Activated naive CD4-positive, alpha-beta T cell treated with anti-CD3 and anti-CD28 coated beads, Interleukin-2, amount 50 U/mL, for 72 hours (primary cell): ENCODE data around the gene ZFYVE27. TPM values are rescaled to one million over a fixed set of nuclear protein-coding genes. Genes with fewer than 3 reads are reported as not detected.

Experiments
- ATAC-seq, 2 donors: fragments of 150-1000 bp; cut with Tn5 transposase; 2 replicates each; pipeline ENCODE4 v1.10.0; 2021; ENCODE audit warnings: mild to moderate bottlenecking in 2 of 2, moderate library complexity in 2 of 2
- DNase-seq, 2 donors: peaks; one replicate each; pipeline ENCODE4 v3.0.0; 2021 to 2022; ENCODE audit warnings: low spot score in 2 of 2
- H3K27ac Mint-ChIP-seq, 2 donors: one replicate each; pipeline ENCODE4 v1.8.0; 2022; ENCODE audit warnings: mild to moderate bottlenecking in 2 of 2, mixed read lengths in 2 of 2
- H3K36me3 Mint-ChIP-seq, 2 donors: one replicate each; pipeline ENCODE4 v1.8.0; 2022; ENCODE audit warnings: mixed read lengths in 2 of 2
- H3K9me3 Mint-ChIP-seq, 2 donors: one replicate each; pipeline ENCODE4 v1.8.0; 2022; ENCODE audit warnings: mixed read lengths in 2 of 2
- total RNA-seq, 2 donors: library from RNA; stranded (reverse); gene quantifications; one replicate each; pipeline ENCODE4 v1.2.3, GENCODE V29; 2022

Gene ZFYVE27
- total RNA-seq, 2 donors from 2014 or later = 28.0 to 29.3 TPM

DNA sequence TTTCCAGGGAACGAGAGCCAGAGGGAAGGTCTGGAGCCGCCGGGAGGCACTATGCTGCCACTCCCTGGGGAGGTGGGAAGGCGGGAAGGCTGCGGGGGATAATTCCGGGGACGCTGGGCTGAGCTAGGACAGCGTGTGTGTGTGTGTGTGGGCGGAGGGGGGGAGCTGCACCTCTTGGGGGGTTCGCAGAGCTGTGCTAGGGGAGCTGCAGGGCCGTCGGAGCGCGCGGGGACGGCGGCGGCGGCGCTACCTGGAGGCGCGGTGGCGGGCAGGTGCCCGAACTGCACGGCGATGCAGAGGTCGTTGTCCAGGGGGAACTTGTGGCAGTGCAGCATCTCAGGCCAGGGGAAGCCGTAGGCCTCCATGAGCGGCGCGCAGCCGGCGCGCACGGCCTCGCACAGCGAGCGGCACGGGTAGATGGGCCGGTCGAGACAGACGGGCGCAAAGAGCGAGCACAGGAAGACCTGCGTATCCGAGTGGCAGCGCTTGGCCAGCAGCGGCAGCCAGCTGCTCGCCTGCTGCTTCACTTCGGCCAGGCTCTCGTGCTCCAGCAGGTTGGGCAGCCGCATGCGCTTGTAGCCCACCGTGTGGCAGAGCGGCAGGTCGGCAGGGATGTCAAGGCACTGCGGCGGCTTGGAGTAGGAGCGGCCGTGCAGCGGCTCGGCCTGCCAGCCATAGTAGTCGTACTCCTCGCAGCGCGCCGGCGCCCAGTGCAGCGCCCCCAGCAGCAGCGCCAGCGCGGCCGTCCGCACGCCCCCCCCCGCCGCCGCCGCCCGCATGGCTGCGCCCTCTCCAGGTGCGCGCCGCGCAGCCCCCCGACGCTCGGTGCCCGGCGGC lies 34.3 kb downstream of the ZFYVE27 start:
- peak in 1 of 2 donors; percentile 26 for DNase-seq

DNA sequence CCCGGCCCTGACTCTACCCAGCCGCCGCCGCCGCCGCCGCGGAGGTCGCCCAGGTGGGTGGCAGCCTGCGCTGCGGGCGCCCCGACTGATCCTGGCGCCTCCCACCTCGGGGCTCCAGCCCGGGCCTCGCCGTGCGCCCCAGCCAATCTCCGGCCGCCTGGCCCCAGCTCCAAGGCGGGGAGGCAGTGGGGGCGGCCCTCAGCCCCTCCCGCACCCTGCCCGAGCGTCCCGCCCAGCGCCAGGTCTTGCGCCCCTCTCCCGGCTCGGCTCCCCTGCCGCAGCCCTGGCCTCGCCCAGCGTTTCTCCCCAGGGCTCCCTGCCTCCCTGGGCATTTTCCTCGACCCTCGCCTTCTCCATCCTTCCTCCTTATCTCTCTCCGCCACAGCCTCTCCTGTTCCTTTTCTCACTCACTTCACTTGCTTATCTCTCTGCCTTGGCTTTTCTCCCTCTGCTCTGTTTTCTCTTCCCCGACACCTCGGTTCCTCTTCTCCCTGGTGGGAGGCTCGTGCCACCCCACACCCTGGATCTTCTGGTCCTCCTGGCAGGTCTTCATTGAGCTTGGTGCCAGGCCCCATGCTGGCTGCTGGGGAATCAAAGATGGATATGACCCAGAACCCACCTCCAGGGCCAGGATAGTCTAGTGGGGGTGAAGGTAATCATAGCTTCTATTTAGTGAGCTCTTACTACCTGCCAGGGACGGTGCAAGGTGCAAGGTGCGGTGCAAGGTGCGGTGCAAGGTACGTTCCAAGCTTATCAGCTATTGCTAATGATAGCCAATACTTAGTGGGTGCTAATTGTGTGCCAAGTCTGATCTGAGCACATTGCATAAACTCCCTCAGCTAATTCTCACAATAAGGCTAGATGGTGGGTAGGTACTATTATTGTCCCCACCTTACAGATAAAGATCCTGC lies 35.2 kb downstream of the ZFYVE27 start, which contains the start of gene SFRP5:
Gene SFRP5, minus strand, starts transcription at position 87 of the 911 bp plus-strand sequence. CDS start 166 bp downstream, outside the sequence.
- DNase-seq (no peak), ATAC-seq (peak in 1 of 2 donors; percentile 30)
- H3K9me3 Mint-ChIP-seq = no peaks in the 10 kb centered on the region
- H3K27ac Mint-ChIP-seq = no peak within 1 kb of the TSS
- peaks cover 0 to 6% of the 10 kb centered on the region in 2 donors for H3K36me3 Mint-ChIP-seq

More for the DNA sequence above, 34.3 kb downstream of the ZFYVE27 start:
- Mint-ChIP-seq H3K27ac (no peak overlapping the region), H3K36me3 (peaks cover 0 to 6% of the 10 kb centered on the region in 2 donors), H3K9me3 (no peaks in the 10 kb centered on the region)
- ATAC-seq = peak in 1 of 2 donors; percentile 63

DNA sequence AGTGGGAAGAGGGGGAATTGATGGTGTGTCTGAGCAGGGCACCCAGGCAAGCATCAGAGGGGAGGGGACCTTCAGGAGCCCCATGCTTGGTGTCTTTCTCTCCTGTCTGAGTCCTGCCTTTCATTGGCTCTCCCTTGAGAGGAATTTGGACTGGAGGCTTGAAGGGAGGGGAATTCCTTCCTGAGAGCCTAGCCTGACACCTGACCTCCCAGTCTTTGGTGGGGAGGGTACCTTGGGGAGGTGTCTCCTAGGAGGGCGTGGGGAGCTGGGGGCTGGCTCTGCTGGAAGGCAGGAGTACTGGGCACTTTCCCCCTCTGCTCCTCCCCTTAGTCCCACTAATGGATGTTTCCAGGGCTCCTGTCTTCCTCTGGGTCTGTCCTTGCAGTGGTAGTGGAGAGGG lies 36.2 kb downstream of the ZFYVE27 start:
- no peak overlapping the region for H3K27ac Mint-ChIP-seq
- DNase-seq = no peak
- H3K36me3 Mint-ChIP-seq = peaks cover 0 to 6% of the 10 kb centered on the region in 2 donors
- ATAC-seq = no peak
- H3K9me3 Mint-ChIP-seq = no peaks in the 10 kb centered on the region

DNA sequence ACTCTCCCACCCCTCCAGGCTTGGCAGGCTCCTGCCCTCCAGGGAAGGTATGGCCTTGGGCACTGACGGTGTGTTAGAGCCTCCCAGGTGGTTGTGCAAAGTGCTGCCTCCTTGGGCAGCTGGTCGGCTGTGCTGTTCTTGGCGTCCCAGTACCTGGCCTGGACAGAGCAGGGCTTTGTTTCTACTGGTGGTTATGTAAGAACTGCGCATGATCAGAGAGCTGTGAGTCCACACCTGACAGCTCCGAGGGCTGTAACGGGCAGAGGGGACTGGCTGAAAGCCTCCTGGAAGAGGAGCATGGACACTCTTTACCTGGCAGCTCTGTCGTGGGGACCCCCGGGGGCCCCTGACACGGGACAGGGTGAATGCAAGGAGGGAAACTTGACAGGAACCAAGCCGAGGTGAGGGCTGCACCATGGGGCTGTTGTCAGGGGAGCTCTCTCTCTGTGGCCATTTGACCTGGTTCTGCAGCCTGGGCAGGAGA lies 37.9 kb downstream of the ZFYVE27 start:
- no peaks in the 10 kb centered on the region for H3K9me3 Mint-ChIP-seq
- no peak overlapping the region for H3K27ac Mint-ChIP-seq
- DNase-seq (no peak), ATAC-seq (no peak)
- peaks cover 0 to 6% of the 10 kb centered on the region in 2 donors for H3K36me3 Mint-ChIP-seq

DNA sequence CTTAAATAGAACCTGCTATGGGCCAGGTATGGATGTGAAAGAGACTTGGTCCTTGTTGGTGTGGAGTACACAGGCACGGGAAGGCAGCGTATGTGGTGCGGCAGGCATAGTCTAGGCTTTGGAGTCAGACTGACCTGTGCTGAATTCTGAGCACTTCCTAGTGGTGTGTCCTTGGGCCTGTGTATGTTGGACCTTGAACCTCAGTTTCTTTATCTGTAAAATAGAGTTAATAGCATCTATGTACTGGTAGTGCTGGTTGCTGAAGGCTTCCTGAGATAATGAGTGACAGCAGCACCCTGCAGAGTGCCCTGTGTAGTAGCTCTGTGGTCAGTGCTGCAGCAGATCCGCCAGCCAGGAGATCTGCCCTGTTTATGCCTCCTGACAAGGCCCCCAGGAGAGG lies 40.2 kb downstream of the ZFYVE27 start:
- no peak overlapping the region for H3K27ac Mint-ChIP-seq
- H3K36me3 Mint-ChIP-seq = peaks cover 0 to 4% of the 10 kb centered on the region in 2 donors
- H3K9me3 Mint-ChIP-seq = no peaks in the 10 kb centered on the region
- DNase-seq = no peak
- ATAC-seq = no peak

DNA sequence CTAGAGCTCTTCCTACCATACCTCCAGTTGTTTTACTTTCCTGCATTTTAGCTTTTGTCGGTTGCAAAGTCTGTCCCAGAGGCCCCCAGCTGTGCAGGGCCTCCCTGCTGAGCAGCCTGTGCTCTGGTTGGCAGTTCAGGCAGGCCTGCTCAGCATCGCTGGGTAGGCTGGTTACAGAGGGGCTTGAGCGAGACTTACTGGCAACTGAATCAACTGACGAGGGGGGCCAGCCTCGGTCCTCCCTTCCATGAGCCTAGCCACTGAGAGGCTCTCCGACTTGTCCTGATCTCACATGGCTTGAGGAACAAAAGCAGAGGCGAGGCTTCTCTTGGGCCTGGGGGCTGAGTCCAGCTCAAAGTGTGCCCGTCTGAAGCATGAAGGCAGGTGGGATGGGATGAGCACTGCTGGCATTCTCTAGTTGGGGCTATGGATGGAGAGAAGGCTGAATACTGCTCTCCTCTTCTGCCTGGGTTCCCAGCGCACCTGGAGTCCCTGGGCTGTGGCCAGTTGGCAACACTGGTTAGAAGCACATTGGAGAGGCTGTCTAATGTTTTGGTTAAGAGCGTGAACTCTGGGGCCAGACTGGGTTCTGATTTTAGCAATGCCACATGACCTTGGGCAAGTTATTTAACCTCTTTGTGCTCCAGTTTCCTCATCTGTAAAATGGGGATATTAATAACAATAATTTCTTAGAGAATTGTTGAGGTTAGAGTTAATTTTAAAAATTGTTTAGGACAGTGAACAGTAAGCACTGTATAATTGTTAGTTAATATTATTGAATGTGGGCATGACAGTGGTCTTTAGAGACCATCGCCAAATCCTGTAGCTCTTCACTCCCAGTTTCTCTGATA lies 41.7 kb downstream of the ZFYVE27 start:
- Mint-ChIP-seq H3K36me3 (no peaks in the 10 kb centered on the region), H3K9me3 (no peaks in the 10 kb centered on the region), H3K27ac (no peak overlapping the region)
- DNase-seq (no peak), ATAC-seq (no peak)

DNA sequence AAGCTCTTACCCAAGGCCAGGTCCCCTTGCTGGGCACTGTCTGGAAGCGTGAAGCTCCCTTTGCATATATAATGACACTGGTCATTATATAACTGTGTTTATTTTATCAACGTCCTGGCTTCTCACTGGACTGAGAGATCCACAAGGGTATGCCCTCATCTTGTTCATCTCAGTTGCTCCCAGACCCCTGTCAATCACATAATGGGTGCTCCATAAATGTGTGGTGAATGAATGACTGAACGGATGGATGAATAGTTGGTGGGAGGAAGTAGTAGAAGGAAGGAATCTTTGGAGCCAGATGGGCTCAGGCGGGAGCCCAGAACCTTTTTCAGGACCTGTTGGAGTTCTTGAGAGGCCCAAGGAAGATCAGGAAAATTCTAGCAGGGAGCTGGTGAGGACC lies 42.6 kb downstream of the ZFYVE27 start:
- no peak for ATAC-seq

DNA sequence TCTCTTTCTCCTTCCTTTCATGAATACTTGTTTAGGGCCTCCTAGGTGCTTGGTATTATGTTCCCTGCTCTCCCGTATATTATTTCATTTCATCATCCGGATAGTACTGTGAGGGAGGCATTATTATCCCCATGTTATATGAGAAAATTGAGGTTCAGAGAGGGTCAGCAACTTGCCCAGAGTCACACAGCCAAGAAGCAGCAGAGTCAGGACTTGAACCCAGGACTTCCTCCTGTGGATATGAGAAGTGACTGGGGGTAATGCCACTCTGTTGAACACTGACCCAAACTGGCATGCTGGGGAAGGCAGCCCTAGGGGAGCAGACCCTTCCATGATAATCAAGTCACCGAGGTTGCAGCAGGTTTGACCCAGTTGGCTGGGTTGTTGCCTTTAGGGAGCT lies 43.0 kb downstream of the ZFYVE27 start:
- H3K27ac Mint-ChIP-seq = peak overlapping the region; percentile 54 to 76
- H3K9me3 Mint-ChIP-seq = no peaks in the 10 kb centered on the region
- DNase-seq = no peak
- no peaks in the 10 kb centered on the region for H3K36me3 Mint-ChIP-seq
- ATAC-seq = no peak

More for the DNA sequence above, 42.6 kb downstream of the ZFYVE27 start:
- no peaks in the 10 kb centered on the region for H3K9me3 Mint-ChIP-seq
- DNase-seq = no peak
- no peaks in the 10 kb centered on the region for H3K36me3 Mint-ChIP-seq
- no peak overlapping the region for H3K27ac Mint-ChIP-seq

DNA sequence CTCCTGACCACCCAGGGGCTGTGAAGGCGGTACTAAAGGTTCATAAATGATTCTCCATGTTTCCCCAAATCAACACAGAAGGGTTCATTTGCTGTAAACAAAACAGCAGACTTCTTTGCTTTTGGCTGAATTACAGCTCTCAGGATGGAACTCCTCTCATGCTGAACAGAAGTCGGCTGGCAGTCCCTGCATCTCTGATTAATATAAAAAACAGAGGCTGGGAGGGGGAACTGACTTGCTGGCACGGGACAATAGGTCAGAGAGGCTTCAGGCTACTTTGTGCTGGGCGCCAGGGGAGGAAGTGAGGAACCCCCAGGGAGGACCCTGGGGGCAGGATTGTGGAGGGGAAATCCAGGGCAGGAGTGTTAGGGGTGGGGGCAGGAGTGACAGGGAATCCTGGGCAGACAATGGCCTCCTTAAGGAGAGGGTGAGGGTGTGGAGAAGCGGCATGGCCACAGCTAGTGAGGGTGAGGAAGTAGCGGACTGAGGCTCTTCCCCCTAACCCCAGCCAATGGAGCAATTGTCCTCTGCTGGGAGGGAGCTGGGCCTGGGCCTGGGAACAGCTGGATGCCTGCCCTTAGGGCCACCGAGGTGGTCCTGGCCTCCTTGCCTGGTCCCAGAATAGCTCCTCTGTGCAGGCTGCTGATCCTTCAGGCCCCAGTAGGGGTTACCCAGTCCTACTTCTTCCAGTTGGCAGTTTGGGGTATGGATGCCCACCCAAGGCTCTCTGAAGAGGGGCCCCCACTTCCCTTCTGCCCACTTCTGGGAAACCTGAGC lies 44.1 kb downstream of the ZFYVE27 start:
- Mint-ChIP-seq H3K36me3 (no peaks in the 10 kb centered on the region), H3K9me3 (no peaks in the 10 kb centered on the region), H3K27ac (peak overlapping the region; percentile 47 to 54)
- DNase-seq = no peak
- ATAC-seq = peak in 1 of 2 donors; percentile 4

DNA sequence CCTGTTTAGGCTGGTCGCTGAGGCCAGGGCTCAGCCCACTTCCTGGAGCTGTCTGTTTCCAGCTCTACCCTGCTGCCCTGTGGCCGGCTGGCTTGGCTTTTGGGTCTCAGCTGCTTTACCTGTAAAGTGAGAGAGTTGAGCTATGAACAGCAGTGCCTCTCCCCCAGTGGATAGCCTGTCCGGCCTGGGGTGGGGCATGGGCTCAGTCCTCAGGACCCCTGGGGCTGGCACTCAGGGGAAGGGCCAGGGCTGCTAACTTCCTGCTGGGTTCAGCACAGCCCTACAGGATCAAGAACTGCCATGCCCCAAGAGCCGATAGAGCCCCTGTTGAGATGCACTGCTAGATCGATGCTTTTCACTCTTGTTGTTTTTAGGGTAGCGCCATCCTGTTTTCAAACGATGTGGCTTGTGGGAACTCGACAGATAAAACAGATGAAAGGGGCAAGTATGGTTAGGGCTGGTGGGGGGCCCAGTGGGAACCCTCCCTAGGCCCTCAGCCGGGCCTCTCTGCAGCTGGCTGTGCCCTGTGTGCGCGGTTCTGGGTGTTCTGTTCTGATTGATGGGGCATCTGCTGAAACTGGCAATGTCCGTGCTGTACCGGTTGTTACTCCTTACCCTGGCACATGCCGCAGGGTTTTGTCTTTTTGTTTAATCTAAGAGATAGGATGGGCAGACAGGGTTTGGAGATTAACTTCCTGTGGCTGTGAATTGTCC lies 44.8 kb downstream of the ZFYVE27 start:
- Mint-ChIP-seq H3K27ac (peak overlapping the region; percentile 54 to 74), H3K9me3 (no peaks in the 10 kb centered on the region)

DNA sequence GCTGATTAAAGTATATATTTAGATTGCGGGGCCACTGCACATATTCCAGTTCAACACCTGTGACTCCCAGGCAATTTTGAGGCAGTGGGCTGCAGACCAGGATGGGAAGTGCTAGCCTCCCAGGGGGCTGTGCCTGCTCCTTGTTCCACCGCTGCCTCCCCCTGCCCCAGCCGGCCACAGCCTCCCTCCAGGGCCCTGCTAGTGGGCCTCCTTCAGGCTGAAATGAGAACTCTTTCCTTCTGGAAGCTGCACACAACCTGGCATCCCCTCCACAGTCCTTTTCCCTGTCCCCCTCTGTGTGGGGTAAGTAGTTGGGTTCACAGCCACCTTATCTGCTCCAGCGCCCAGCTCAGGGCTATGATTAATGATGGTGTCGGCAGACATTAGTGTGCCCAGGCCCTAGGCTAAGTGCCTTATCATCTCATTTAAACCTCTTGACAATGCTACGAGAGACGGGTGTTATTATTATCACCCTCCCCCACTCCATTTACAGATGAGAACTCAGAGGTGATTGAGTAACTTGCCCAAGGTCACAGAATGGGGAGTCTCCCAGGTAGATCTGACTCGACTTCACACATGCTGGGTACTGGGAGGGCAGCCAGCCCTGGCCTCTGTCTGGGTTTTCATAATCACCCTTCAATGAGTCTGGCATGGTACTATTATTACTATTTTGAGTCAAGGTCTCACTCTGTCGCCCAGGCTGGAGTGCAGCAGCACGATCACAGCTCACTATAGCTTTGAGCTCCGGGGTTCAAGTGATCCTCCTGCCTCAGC lies 45.7 kb downstream of the ZFYVE27 start:
- Mint-ChIP-seq H3K36me3 (no peaks in the 10 kb centered on the region), H3K27ac (peak overlapping the region in 1 of 2 donors; percentile 56), H3K9me3 (no peaks in the 10 kb centered on the region)
- DNase-seq = no peak
- ATAC-seq = peak in 1 of 2 donors; percentile 22

More for the DNA sequence above, 44.8 kb downstream of the ZFYVE27 start:
- ATAC-seq = peak; percentile 38 to 68
- DNase-seq = no peak
- no peaks in the 10 kb centered on the region for H3K36me3 Mint-ChIP-seq

DNA sequence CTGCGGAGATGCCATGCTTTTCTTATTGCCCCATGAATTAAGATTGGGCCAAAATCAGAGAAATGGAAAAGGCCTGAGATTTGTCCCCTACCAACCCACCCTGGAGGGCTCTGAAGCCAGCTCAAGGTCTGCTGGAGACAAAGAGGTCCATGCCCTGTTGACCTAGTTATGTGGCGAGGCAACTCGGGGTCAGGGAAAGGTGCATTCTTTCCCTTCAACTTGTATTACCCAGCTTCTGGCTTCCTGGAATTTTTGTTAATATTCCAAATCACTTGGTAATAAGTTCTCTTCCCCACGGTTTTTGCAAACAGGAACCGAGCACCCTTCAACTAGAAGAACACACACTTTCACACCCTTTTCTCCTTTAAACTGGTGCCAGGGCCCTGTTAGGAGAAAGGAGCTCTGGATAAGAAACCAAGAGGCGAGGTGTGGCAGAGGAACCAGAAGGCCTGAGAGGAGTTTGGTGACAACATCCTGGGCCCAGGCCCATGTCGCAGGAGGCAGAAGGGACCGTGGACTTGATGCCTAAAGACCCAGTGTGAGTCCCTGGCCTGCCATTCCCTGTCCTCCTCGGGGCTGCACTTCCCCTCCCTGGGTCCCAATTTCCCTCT lies 47.4 kb downstream of the ZFYVE27 start:
- H3K27ac Mint-ChIP-seq = no peak overlapping the region
- H3K9me3 Mint-ChIP-seq = no peaks in the 10 kb centered on the region
- H3K36me3 Mint-ChIP-seq = no peaks in the 10 kb centered on the region

DNA sequence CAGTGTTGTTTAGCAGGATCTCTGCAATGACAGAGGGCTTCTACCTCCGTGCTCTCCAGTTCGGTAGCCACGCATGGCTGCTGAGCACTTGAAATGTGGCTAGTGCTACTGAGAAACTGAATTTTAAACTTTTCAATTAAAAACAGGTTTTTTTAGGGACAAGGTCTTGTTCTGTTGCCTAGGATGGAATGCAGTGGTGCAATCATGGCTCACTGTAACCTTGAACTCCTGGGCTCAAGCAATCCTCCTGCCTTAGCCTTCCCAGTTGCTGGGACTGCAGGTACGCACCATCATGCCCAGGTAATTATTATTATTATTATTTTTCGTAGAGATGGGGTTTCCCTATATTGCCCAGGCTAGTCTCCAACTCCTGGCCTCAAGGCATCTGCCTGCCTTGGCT lies 48.3 kb downstream of the ZFYVE27 start:
- Mint-ChIP-seq H3K27ac (no peak overlapping the region), H3K36me3 (no peaks in the 10 kb centered on the region), H3K9me3 (no peaks in the 10 kb centered on the region)
- ATAC-seq (no peak), DNase-seq (no peak)

More for the DNA sequence above, 47.4 kb downstream of the ZFYVE27 start:
- DNase-seq (no peak), ATAC-seq (no peak)

DNA sequence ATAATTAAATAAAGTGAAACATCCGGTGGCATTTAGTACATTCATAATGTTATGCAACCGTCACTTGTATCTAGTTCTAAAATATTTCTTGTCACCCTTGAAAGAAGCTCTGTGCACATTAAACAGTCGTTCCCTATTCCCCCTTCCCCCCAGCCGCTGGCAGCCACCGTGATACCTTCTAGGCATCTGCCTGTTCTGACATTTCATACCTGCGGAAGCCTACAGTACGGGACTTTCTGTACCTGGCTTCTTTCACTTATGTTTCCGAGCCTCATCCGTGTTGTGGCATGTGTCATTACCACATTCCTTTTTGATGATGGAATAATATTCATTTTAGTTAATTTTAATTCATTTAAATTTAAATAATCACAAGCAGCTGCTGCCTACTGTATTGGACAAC lies 48.8 kb downstream of the ZFYVE27 start:
- no peak for ATAC-seq
- H3K36me3 Mint-ChIP-seq = no peaks in the 10 kb centered on the region
- H3K9me3 Mint-ChIP-seq = no peaks in the 10 kb centered on the region
- DNase-seq = no peak
- no peak overlapping the region for H3K27ac Mint-ChIP-seq
